NCI-H2029 treated with DMSO at 0.1 percent for 48 hours (cell line): ENCODE measurements around the gene GARRE1.

Experiments
- DNase-seq: peaks from one replicate; lab custom pipeline; 2025; lab: John Stamatoyannopoulos, UW

The GARRE1 gene

DNA sequence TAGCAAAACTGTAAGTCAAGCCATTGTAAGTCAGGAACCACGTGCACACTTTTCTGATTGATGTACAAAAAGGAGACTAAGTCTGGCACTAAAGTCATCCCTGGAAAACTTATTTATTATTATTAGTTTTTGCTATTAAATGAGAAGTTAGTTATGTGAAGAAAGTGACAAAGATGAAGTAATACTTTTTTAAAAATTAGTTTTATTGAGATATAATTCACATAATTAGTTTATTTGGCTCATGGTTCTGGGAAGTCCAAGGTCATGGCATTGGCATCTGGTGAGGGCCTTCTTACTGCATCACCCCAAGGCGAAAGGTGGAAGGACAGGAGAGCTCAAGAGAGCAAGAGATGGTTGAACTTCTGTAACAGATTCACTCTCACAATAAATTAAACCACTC is 36.9 kb downstream of the GARRE1 start:
- DNase-seq, result no peak

DNA sequence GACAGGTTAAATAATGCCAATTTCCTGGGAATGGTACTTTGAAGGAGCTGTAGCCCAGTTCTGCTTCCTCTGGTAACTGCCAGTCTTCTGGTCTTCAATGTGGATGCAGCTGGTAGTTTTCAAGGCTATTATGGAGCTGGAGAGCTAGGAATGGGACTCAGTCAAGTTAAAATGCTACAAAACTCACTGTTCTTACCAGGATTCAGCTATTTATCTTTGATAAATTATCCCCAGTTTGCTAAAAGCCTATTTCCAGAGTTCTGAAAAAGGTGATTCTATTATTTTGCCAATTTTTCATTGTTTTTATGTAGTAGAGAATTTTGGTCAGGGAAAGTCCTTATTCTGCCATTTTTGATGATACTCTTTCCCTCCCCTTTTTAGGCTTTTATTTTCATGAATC is 40.7 kb downstream of the GARRE1 start:
- no peak for DNase-seq

DNA sequence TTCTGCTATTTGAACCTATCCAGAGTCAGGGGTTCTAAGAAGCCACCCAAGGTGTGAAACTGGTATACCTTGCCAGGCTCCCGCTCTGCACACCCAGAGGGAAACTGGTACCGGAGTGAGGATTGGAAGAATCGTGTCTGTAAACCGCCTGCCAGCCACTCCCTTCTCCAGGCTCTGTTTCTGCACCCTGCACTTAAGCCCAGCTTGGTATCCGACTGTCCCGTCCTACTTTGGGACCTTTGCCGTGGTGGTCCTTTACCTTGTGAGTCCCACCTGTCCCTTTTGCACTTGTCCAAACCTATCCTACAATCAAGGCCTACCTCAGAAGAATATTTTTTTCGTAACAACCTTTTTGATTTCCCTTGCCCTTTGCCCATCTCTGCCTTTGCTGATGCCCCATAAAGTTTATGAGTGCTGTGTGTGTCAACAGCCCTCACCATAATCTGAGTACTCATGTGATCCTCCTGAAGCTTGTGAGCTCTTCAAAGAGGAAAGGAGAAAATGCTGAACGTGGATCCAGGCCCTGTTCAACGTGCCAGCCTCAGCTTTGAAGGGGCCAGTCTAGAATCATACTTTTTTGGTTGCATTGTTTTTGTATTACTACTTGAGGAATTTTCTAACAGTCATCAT is 44.7 kb downstream of the GARRE1 start:
- no peak for DNase-seq

DNA sequence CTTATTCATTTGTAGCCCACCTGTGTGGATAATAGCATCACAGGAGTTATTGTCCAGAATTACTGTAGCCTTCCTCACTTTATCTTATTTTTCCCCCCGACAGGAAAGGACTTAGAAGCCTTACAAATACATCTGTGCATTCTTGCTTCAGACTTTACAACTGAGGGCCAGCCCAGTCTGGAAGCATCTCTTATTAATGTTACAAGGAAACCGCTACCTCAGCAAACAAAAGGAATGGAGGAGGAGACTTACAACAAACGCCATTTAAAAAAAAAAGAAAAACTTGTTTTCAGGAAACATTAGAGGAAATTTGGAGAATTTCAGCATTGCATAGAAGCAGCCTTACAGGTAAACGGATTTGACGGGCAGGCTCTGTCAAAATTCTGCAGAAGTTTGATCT is 45.2 kb downstream of the GARRE1 start:
- no peak for DNase-seq

DNA sequence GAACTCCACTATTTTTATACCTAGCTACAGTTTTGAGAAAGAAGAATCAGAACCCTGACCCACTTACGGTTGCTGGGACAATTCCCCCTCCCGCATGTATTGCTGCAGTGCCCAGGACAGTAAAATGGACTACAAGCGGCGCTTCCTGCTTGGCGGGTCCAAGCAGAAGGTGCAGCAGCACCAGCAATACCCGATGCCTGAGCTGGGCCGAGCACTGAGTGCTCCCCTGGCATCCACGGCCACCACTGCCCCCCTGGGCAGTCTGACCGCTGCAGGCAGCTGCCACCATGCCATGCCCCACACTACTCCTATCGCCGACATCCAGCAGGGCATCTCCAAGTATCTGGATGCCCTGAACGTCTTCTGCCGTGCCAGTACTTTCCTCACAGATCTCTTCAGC is 46.0 kb downstream of the GARRE1 start:
- DNase-seq, result no peak

DNA sequence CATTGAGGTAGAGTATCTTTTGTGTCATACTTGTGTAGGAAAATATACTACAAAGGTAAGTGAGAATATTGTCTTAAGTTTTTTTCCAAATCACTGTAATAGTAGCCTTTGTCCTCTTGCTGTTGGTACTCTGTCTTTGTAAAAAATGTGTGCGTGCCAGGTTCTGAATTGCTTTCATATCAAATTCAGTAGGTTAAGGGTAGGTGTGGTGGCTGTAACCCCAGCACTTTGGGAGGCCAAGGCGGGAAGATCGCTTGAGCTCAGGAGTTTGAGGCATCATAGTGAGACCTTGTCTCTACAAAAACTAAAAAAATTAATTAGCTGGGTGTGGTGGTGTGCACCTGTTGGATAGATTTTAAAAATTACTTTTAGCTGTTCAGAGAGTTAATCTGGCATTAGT is 46.6 kb downstream of the GARRE1 start:
- no peak for DNase-seq
